Astrocyte (in vitro differentiated cells and primary cell): Measurements from ENCODE around the gene MYO5B. TPM values are rescaled to one million over a fixed set of nuclear protein-coding genes. Genes with fewer than 3 reads are reported as not detected.

ENCODE experiments used
- DNase-seq: peaks from one replicate; pipeline ENCODE4 v3.0.0-alpha.2; 2010; ENCODE audit warnings: low read depth
- FAIRE-seq: peaks from 2 replicates; lab custom pipeline; 2011; peaks lifted over from hg19 to GRCh38; lab: Jason Lieb, UNC
- H2AFZ ChIP-seq: 2 replicates; pipeline ENCODE4 v1.6.0; 2012; ENCODE audit warnings: low read depth, low read length, inconsistent platforms
- H3K27ac ChIP-seq: 2 replicates; pipeline ENCODE4 v1.5.1; 2011; ENCODE audit warnings: low read depth, low read length, inconsistent platforms
- H3K27me3 ChIP-seq: 2 replicates; pipeline ENCODE4 v1.6.0; 2011; ENCODE audit warnings: low read length, inconsistent platforms; ENCODE audit not compliant: insufficient read depth
- H3K36me3 ChIP-seq: 2 replicates; pipeline ENCODE4 v1.5.1; 2011; ENCODE audit warnings: low read length, inconsistent platforms; ENCODE audit not compliant: insufficient read depth
- H3K4me1 ChIP-seq: 2 replicates; pipeline ENCODE4 v1.5.1; 2011; ENCODE audit warnings: low read length, inconsistent platforms; ENCODE audit not compliant: insufficient read depth
- H3K4me2 ChIP-seq: 2 replicates; pipeline ENCODE4 v1.6.0; 2012; ENCODE audit warnings: low read length, inconsistent platforms
- H3K4me3 ChIP-seq: 2 replicates; pipeline ENCODE4 v1.5.1; 2011; ENCODE audit warnings: low read depth, mild to moderate bottlenecking, low read length, inconsistent platforms; ENCODE audit not compliant: insufficient read depth
- H3K79me2 ChIP-seq: 2 replicates; pipeline ENCODE4 v1.6.0; 2012; ENCODE audit warnings: mild to moderate bottlenecking, low read length, inconsistent platforms; ENCODE audit not compliant: insufficient read depth
- H3K9ac ChIP-seq: 2 replicates; pipeline ENCODE4 v1.6.0; 2012; ENCODE audit warnings: mild to moderate bottlenecking, low read length, inconsistent platforms
- H3K9me3 ChIP-seq: 2 replicates; pipeline ENCODE4 v1.5.1; 2012; ENCODE audit warnings: low read depth, mild to moderate bottlenecking, low read length, inconsistent platforms; ENCODE audit not compliant: insufficient read depth
- H4K20me1 ChIP-seq: 2 replicates; pipeline ENCODE4 v1.6.0; 2012; ENCODE audit warnings: low read length, inconsistent platforms; ENCODE audit not compliant: insufficient read depth
- H3K27ac Mint-ChIP-seq: one replicate; pipeline ENCODE4 v1.8.0; 2021; ENCODE audit warnings: mild to moderate bottlenecking, mixed read lengths; ENCODE audit not compliant: unreplicated experiment
- H3K27me3 Mint-ChIP-seq: one replicate; pipeline ENCODE4 v1.8.0; 2021; ENCODE audit warnings: low read depth, mixed read lengths; ENCODE audit not compliant: unreplicated experiment
- H3K36me3 Mint-ChIP-seq: one replicate; pipeline ENCODE4 v1.8.0; 2021; ENCODE audit warnings: low read depth, mixed read lengths; ENCODE audit not compliant: unreplicated experiment
- H3K4me1 Mint-ChIP-seq: one replicate; pipeline ENCODE4 v1.8.0; 2021; ENCODE audit warnings: low read depth, mixed read lengths; ENCODE audit not compliant: unreplicated experiment
- H3K4me3 Mint-ChIP-seq: one replicate; pipeline ENCODE4 v1.8.0; 2021; ENCODE audit warnings: mild to moderate bottlenecking, moderate library complexity, mixed read lengths; ENCODE audit not compliant: unreplicated experiment
- H3K9me3 Mint-ChIP-seq: one replicate; pipeline ENCODE4 v1.8.0; 2021; ENCODE audit warnings: mild to moderate bottlenecking, mixed read lengths; ENCODE audit not compliant: unreplicated experiment
- CTCF ChIP-seq: IDR thresholded peaks from 2 replicates; pipeline ENCODE4 v1.5.1; 2011; ENCODE audit warnings: low read depth, mild to moderate bottlenecking, inconsistent platforms, low read length, moderate library complexity; ENCODE audit not compliant: insufficient read depth
- EZH2 ChIP-seq: IDR thresholded peaks from 2 replicates; pipeline ENCODE4 v1.6.1; 2012; ENCODE audit warnings: mild to moderate bottlenecking, low read length, inconsistent platforms; ENCODE audit not compliant: insufficient read depth
- total RNA-seq: library from RNA; stranded (reverse); gene quantifications from 2 replicates; pipeline ENCODE4 v1.2.1, GENCODE V29; 2021

Gene MYO5B
- total RNA-seq, 1 donor from 2014 or later: 8.3 TPM

- no peak overlapping the region for H3K4me3 ChIP-seq
- peaks cover 7% of the 10 kb centered on the region for H3K36me3 Mint-ChIP-seq
- no peak overlapping the region for H2AFZ ChIP-seq
- H3K27ac Mint-ChIP-seq: no peak overlapping the region
- no peaks in the 10 kb centered on the region for H3K4me1 ChIP-seq
- H3K9me3 Mint-ChIP-seq: no peaks in the 10 kb centered on the region
- H3K36me3 ChIP-seq: no peaks in the 10 kb centered on the region
- no peaks in the 10 kb centered on the region for H4K20me1 ChIP-seq
- TF ChIP-seq EZH2 (no peak), CTCF (no peak)
- peaks cover 10% of the 10 kb centered on the region for H3K27me3 ChIP-seq
- H3K27me3 Mint-ChIP-seq: peaks cover 9% of the 10 kb centered on the region
- no peaks in the 10 kb centered on the region for H3K9me3 ChIP-seq
- no peak overlapping the region for H3K4me2 ChIP-seq
- no peak overlapping the region for H3K4me3 Mint-ChIP-seq
- DNase-seq (no peak), FAIRE-seq (no peak)
- peaks cover 1% of the 10 kb centered on the region for H3K4me1 Mint-ChIP-seq
- H3K27ac ChIP-seq: no peak overlapping the region
- no peak overlapping the region for H3K9ac ChIP-seq
- H3K79me2 ChIP-seq: no peaks in the 10 kb centered on the region
Measured at GRCh38 chr18:49961271-49961670, 233.7 kb downstream of the MYO5B start.

GRCh38 chr18:49960376-49960775, 234.6 kb downstream of the MYO5B start:
- Histone ChIP-seq H3K79me2 (no peaks in the 10 kb centered on the region), H4K20me1 (no peaks in the 10 kb centered on the region), H3K4me2 (no peak overlapping the region), H3K9ac (no peak overlapping the region), H2AFZ (no peak overlapping the region), H3K9me3 (no peaks in the 10 kb centered on the region), H3K36me3 (no peaks in the 10 kb centered on the region), H3K27ac (no peak overlapping the region), H3K27me3 (peaks cover 10% of the 10 kb centered on the region), H3K4me3 (no peak overlapping the region), H3K4me1 (no peaks in the 10 kb centered on the region)
- H3K36me3 Mint-ChIP-seq: peaks cover 7% of the 10 kb centered on the region
- DNase-seq (no peak), FAIRE-seq (no peak)
- no peak overlapping the region for H3K27ac Mint-ChIP-seq
- no peaks in the 10 kb centered on the region for H3K4me1 Mint-ChIP-seq
- no peaks in the 10 kb centered on the region for H3K9me3 Mint-ChIP-seq
- H3K27me3 Mint-ChIP-seq: peaks cover 9% of the 10 kb centered on the region
- TF ChIP-seq CTCF (no peak), EZH2 (no peak)
- H3K4me3 Mint-ChIP-seq: no peak overlapping the region

DNA sequence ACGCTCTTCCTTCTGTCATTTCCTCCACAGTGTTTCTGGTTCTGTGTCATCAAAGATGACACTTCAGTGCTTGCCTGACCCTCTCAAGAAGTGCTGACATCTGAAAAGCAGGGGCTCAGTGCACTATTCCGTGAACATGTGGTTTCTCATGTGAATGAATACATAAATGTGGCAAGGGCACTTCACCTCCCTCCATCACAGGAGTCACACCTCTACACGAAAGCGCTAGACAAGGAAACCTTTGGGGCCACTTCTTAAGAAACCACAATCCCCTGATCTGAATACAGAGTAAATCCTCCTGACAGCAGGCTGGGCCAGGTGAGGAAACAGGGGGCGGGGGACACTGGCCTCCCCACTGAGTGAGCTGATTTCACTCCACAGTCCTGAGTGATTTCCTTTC, 235.8 kb downstream of the MYO5B start:
- no peak for TF ChIP-seq EZH2
- Histone ChIP-seq H4K20me1 (no peaks in the 10 kb centered on the region), H2AFZ (no peak overlapping the region), H3K9ac (no peak overlapping the region), H3K4me1 (no peaks in the 10 kb centered on the region), H3K4me2 (no peak overlapping the region), H3K79me2 (no peaks in the 10 kb centered on the region), H3K27me3 (peaks cover 14% of the 10 kb centered on the region), H3K36me3 (no peaks in the 10 kb centered on the region), H3K27ac (no peak overlapping the region), H3K4me3 (no peak overlapping the region), H3K9me3 (no peaks in the 10 kb centered on the region)
- Mint-ChIP-seq H3K9me3 (no peaks in the 10 kb centered on the region), H3K4me3 (no peak overlapping the region), H3K27me3 (peaks cover 9% of the 10 kb centered on the region), H3K27ac (no peak overlapping the region), H3K36me3 (peaks cover 7% of the 10 kb centered on the region), H3K4me1 (no peaks in the 10 kb centered on the region)
- DNase-seq (no peak), FAIRE-seq (no peak)
